K562 (cell line): ENCODE measurements around the gene OR2V2. TPM values are rescaled to one million over a fixed set of nuclear protein-coding genes. Genes with fewer than 3 reads are reported as not detected.

Source experiments
- CCNT2 ChIP-seq: IDR thresholded peaks from 2 replicates; pipeline ENCODE4 v1.6.1; 2011; ENCODE audit warnings: borderline replicate concordance, low read depth, mild to moderate bottlenecking, moderate library complexity, mixed read lengths, low read length; ENCODE audit not compliant: insufficient read length; ENCODE audit errors: extremely low read depth
- COPS2 ChIP-seq: fragments of 450-650 bp; conservative IDR thresholded peaks from 2 replicates; pipeline ENCODE4 v1.6.1; 2016; ENCODE audit warnings: mild to moderate bottlenecking, moderate library complexity
- EHMT2 ChIP-seq: fragments of 450-650 bp; IDR thresholded peaks from 2 replicates; pipeline ENCODE4 v1.6.1; 2018; ENCODE audit warnings: antibody characterized with exemption
- HMG20A ChIP-seq: fragments of 450-650 bp; formaldehyde crosslinking; conservative IDR thresholded peaks from 2 replicates; pipeline ENCODE4 v1.4.0; 2020; ENCODE audit warnings: mild to moderate bottlenecking, mixed read lengths
- HNRNPL ChIP-seq: fragments of 200-400 bp; formaldehyde crosslinking; IDR thresholded peaks from 2 replicates; pipeline ENCODE4 v1.6.1; 2017; ENCODE audit warnings: low read depth, mild to moderate bottlenecking, low read length
- HOXB6 ChIP-seq: fragments of 250-450 bp; sonication (Bioruptor Pico); IDR thresholded peaks from 2 replicates; pipeline ENCODE4 v1.5.1; 2022; ENCODE audit warnings: mild to moderate bottlenecking, borderline replicate concordance
- MAZ ChIP-seq, 2 experiments: fragments of 450-650 bp in 1 of 2; sonication (generic) in 1 of 2; formaldehyde crosslinking; IDR thresholded peaks in 1 of 2; conservative IDR thresholded peaks in 1 of 2; 2 replicates each; pipeline versions ENCODE4 v1.4.0 to v1.5.0; 2020; ENCODE audit warnings: mild to moderate bottlenecking in 1 of 2, missing genetic modification reagents in 1 of 2
- SAP30 ChIP-seq: fragments of 200-600 bp; sonication (generic); IDR thresholded peaks from 2 replicates; pipeline ENCODE4 v1.6.1; 2012; ENCODE audit warnings: borderline replicate concordance, low read depth, mild to moderate bottlenecking, moderate library complexity, low read length, control low read depth, inconsistent platforms; ENCODE audit not compliant: insufficient read depth, poor library complexity, severe bottlenecking
- SIN3B ChIP-seq: fragments of 450-650 bp; IDR thresholded peaks from 2 replicates; pipeline ENCODE4 v1.6.1; 2017; ENCODE audit warnings: low read depth, mild to moderate bottlenecking, moderate library complexity
- SOX6 ChIP-seq: fragments of 450-650 bp; IDR thresholded peaks from 2 replicates; pipeline ENCODE4 v1.6.1; 2014; ENCODE audit warnings: mild to moderate bottlenecking
- ZNF778 ChIP-seq: fragments of 450-650 bp; formaldehyde crosslinking; IDR thresholded peaks from 2 replicates; pipeline ENCODE4 v1.4.0; 2020; ENCODE audit warnings: mild to moderate bottlenecking, moderate library complexity
- polyA plus RNA-seq, 8 experiments: library from polyadenylated mRNA; depleted of rRNA in 4 of 8; stranded (reverse) in 5 of 8; unstranded in 3 of 8; fragments of >200 nt; fragmentation: Nextera tagmentation in 2 of 8; fragmentation: Illumina TruSeq in 1 of 8; extraction: Ambion mirVana in 2 of 8; extraction: Trizol in 1 of 8; gene quantifications; 2 replicates each; pipeline versions ENCODE4 v1.2.1 to v1.2.3, GENCODE V29; 2011 to 2014; ENCODE audit warnings: inconsistent platforms in 1 of 8, missing spikeins in 1 of 8
- total RNA-seq, 7 experiments: library from RNA; depleted of rRNA in 6 of 7; stranded (reverse); fragments of >200 nt in 6 of 7; fragmentation: Illumina TruSeq in 2 of 7; extraction: Trizol in 2 of 7; gene quantifications; 2 replicates each; pipeline versions ENCODE4 v1.2.1 to v1.2.3, GENCODE V29; 2011 to 2021; ENCODE audit warnings: low replicate concordance in 1 of 7
- TF ChIP-seq, protein P1 (sequence below): fragments of 250-450 bp; sonication (Bioruptor Pico); IDR thresholded peaks from 2 replicates; pipeline ENCODE4 v1.5.0; 2021; ENCODE audit warnings: mild to moderate bottlenecking, moderate library complexity
- TF ChIP-seq, protein P2 (sequence below): fragments of 450-650 bp; IDR thresholded peaks from 2 replicates; pipeline ENCODE4 v1.6.1; 2017; ENCODE audit warnings: antibody characterized with exemption, mild to moderate bottlenecking
- TF ChIP-seq, protein P3 (sequence below): sonication (generic); formaldehyde crosslinking; IDR thresholded peaks from 2 replicates; pipeline ENCODE4 v1.8.1; 2022; ENCODE audit warnings: missing genetic modification reagents

Gene OR2V2
- total and polyA plus RNA-seq, 9 of the 15 experiments (the other 6 are each of a cell fraction or from before 2014, with no cell fraction given) = 0.01 TPM; not detected in 8

DNA sequence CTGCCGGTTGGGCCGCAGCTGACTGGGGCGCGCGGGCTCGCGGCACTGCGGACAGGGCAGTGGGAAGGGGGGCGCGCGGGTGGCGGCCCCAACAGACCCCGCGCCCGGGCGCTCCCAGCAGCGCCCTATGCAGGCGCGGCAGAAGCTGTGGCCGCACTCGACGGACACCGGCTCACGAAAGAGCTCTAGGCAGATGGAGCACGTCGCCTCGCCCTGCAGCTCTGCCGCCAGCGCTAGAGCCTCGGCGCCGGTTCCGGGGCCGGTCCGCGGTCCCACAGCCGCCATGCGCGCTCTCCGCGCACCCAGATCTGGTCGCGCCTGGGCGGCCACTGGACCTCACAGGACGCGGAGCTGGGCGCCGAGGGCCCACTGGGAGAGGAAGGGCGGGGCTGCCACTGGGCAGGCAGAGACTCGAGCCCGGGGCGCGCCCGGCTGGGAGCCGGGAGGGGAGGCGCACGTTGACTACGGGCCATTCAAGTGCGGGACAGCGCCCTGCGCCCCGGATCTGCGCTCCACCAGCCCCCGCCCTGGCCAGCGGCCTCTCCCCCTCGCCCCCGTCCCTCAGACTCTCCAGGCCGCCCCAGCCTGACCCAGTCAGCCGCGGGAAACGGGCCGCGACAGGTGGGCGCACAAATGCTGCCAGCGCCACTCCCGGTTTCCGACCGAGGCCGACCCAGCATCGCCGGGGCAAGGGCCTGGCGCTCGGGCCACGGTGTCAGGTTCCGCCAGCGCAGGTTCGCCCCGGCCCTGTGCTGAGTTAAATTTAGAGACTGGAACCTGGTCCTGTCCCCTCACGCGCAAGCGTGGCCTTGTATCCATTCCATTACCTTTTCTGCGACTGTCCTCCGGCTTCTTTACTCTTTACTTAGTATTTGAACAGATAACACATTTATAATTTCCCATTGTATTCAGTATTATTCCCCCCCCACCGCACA lies 57.7 kb downstream of the OR2V2 start, which contains the start of gene TRIM7 (continued):
- TF ChIP-seq, protein P1, sequence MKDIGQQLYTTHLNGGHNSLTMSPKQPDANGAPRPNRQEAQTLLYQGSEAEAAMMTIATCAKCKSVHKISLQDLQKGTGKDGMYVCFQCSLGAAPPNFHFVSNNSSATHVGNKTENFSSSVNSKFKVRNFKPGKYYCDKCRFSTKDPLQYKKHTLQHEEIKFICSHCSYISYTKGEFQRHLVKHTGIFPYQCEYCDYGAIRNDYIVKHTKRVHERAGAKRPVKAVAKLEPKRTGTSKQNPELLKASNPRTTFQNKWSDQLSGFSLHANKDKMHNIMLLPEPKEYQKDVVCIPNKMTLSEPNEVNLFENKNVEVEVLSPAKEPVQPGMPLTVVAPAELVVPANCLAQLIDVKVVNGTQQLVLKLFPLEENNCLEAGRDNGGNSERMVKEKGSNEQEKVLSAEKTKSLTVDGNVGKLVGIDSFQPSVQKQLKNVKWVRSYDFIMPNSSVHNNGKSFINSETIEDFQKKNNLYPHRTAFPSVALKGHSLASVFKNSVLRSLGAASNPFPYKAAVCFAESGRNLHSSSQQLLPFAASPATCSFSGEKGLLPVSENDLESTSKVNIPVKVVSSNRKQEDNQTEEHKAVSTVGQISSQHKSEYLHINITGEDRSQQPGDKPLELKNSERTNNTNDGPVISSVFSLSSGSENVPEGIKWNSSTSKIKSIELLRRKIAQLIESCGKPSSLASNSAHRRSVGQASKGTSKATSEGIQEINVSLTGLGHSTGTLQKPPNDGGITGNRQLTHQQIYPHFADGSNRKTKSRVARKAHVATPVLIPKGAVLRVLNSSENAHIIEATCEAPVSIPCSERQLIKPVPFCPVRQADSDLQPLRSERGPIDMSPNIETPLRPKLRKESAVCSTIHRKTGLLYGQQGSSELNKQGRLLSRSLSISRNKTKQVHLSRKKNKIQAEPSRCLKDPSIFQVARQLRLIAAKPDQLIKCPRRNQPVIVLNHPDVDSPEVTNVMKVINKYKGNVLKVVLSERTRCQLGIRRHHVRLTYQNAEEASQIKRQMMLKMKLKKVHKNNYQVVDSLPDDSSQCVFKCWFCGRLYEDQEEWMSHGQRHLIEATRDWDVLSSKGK = no peak
- TF ChIP-seq COPS2 = no peak
- TF ChIP-seq SIN3B = no peak
- 0 out of 2 replicates have a peak, but pooled peaks have one; percentile 43 for TF ChIP-seq HNRNPL
- no peak for TF ChIP-seq ZNF778 (CRISPR knock-in tag)
- TF ChIP-seq, protein P2, sequence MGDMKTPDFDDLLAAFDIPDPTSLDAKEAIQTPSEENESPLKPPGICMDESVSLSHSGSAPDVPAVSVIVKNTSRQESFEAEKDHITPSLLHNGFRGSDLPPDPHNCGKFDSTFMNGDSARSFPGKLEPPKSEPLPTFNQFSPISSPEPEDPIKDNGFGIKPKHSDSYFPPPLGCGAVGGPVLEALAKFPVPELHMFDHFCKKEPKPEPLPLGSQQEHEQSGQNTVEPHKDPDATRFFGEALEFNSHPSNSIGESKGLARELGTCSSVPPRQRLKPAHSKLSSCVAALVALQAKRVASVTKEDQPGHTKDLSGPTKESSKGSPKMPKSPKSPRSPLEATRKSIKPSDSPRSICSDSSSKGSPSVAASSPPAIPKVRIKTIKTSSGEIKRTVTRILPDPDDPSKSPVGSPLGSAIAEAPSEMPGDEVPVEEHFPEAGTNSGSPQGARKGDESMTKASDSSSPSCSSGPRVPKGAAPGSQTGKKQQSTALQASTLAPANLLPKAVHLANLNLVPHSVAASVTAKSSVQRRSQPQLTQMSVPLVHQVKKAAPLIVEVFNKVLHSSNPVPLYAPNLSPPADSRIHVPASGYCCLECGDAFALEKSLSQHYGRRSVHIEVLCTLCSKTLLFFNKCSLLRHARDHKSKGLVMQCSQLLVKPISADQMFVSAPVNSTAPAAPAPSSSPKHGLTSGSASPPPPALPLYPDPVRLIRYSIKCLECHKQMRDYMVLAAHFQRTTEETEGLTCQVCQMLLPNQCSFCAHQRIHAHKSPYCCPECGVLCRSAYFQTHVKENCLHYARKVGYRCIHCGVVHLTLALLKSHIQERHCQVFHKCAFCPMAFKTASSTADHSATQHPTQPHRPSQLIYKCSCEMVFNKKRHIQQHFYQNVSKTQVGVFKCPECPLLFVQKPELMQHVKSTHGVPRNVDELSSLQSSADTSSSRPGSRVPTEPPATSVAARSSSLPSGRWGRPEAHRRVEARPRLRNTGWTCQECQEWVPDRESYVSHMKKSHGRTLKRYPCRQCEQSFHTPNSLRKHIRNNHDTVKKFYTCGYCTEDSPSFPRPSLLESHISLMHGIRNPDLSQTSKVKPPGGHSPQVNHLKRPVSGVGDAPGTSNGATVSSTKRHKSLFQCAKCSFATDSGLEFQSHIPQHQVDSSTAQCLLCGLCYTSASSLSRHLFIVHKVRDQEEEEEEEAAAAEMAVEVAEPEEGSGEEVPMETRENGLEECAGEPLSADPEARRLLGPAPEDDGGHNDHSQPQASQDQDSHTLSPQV = no peak
- no peak for TF ChIP-seq EHMT2
- peak; percentile 5 for TF ChIP-seq CCNT2
- TF ChIP-seq, protein P3, sequence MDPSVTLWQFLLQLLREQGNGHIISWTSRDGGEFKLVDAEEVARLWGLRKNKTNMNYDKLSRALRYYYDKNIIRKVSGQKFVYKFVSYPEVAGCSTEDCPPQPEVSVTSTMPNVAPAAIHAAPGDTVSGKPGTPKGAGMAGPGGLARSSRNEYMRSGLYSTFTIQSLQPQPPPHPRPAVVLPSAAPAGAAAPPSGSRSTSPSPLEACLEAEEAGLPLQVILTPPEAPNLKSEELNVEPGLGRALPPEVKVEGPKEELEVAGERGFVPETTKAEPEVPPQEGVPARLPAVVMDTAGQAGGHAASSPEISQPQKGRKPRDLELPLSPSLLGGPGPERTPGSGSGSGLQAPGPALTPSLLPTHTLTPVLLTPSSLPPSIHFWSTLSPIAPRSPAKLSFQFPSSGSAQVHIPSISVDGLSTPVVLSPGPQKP (CRISPR knock-in tag) = no peak
- no peak for TF ChIP-seq HMG20A (CRISPR knock-in tag)
- TF ChIP-seq SOX6 = no peak
- no peak for TF ChIP-seq HOXB6 (CRISPR knock-in tag)
- TF ChIP-seq MAZ (CRISPR knock-in tag; conservative IDR thresholded peaks at IDR 0.05 in 1 of 2, IDR thresholded peaks at IDR 0.05 in 1 of 2) = no peak; a peak in 1 of 4 replicates
- TF ChIP-seq SAP30 = peak; percentile 18
